ENCODE data around the gene ABR. TPM values are rescaled to one million over a fixed set of nuclear protein-coding genes. Genes with fewer than 3 reads are reported as not detected.

The ABR gene
- total and polyA plus RNA-seq, 3 donors from 2014 or later, result 30.6 to 52.7 (median 42.1) TPM

DNA sequence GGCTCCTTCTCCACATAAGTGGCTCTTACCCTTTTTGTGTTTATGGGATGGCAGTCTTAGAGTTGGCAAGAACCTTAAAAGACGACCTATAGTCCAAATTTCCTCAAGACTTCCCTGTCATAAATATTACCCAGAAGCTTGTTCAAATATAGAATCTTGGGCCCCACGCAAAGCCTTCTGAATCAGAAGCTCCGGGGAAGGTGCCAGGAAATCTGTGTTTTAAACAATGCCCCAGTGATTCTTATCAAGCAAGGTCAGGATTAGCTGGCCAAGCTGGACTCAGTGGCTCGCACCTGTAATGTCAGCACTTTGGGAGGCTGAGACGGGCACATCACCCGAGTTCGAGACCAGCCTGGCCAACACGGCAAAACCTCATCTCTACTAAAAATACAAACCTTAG is 97.2 kb downstream of the ABR start:
- DNase-seq, result no peak
- 87 to 89% methylated on average over 8 of the region's 8 CpGs for WGBS, 2 donors
- intact Hi-C loops (cut with DNase I; ENCODE audit: low total_unique reads), result no loop called here
- Histone ChIP-seq H3K9me3 (no peaks in the 10 kb centered on the region), H3K36me3 (ENCODE audit: low read depth, missing control alignments) (no peaks in the 10 kb centered on the region), H3K4me1 (no peaks in the 10 kb centered on the region), H3K27me3 (no peaks in the 10 kb centered on the region), H3K4me3 (no peak overlapping the region), H3K27ac (no peak overlapping the region)
- TF ChIP-seq, protein P1, sequence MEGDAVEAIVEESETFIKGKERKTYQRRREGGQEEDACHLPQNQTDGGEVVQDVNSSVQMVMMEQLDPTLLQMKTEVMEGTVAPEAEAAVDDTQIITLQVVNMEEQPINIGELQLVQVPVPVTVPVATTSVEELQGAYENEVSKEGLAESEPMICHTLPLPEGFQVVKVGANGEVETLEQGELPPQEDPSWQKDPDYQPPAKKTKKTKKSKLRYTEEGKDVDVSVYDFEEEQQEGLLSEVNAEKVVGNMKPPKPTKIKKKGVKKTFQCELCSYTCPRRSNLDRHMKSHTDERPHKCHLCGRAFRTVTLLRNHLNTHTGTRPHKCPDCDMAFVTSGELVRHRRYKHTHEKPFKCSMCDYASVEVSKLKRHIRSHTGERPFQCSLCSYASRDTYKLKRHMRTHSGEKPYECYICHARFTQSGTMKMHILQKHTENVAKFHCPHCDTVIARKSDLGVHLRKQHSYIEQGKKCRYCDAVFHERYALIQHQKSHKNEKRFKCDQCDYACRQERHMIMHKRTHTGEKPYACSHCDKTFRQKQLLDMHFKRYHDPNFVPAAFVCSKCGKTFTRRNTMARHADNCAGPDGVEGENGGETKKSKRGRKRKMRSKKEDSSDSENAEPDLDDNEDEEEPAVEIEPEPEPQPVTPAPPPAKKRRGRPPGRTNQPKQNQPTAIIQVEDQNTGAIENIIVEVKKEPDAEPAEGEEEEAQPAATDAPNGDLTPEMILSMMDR (IDR thresholded peaks at IDR 0.05), result no peak
- TF ChIP-seq POLR2A (IDR thresholded peaks at IDR 0.05), result no peak

DNA sequence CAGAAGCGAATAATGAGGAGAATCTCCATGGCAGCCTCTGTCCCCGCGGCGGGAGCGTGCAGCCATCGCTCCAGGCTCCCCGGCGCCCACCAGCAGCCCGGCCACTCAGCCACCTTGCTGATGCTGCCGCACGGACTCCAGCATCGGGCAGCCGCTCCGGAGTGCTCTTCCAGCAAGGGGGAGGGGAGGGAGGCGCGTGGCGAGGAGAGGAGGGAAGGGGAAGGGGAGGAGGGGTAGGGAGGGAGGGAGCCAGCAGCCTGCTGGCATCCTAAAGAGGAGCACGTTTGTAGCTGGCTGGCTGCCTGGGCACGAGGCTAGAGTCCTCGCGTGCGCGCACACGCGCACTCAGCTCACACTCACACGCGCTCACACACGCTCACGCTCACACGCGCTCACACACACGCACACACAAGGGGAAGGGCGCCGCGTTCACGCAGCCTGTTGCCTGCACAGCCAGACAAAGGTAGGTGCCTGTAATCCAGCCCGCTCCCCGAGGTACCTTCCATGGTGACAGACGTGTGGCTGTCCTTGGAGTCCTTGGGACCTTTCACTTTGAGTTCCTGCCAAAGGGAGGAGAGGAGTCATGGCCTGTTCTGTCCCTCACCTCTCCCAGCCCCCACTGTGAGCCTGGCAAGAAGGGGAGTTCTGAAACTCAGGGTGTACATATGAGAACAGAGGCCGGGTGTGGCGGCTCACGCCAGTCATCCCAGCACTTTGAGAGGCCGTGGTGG is 100.8 kb downstream of the ABR start:
- intact Hi-C loops (cut with DNase I; ENCODE audit: low total_unique reads), result no loop called here
- Histone ChIP-seq H3K36me3 (ENCODE audit: low read depth, missing control alignments) (no peaks in the 10 kb centered on the region), H3K27ac (no peak overlapping the region), H3K4me3 (no peak overlapping the region), H3K27me3 (no peaks in the 10 kb centered on the region), H3K9me3 (no peaks in the 10 kb centered on the region), H3K4me1 (no peaks in the 10 kb centered on the region)
- DNase-seq, result no peak
- WGBS, 2 donors, result 65 to 78% methylated on average over 14 to 43 of the region's 43 CpGs
- no peak for TF ChIP-seq POLR2A (IDR thresholded peaks at IDR 0.05)
- TF ChIP-seq, protein P1 (IDR thresholded peaks at IDR 0.05), result no peak

DNA sequence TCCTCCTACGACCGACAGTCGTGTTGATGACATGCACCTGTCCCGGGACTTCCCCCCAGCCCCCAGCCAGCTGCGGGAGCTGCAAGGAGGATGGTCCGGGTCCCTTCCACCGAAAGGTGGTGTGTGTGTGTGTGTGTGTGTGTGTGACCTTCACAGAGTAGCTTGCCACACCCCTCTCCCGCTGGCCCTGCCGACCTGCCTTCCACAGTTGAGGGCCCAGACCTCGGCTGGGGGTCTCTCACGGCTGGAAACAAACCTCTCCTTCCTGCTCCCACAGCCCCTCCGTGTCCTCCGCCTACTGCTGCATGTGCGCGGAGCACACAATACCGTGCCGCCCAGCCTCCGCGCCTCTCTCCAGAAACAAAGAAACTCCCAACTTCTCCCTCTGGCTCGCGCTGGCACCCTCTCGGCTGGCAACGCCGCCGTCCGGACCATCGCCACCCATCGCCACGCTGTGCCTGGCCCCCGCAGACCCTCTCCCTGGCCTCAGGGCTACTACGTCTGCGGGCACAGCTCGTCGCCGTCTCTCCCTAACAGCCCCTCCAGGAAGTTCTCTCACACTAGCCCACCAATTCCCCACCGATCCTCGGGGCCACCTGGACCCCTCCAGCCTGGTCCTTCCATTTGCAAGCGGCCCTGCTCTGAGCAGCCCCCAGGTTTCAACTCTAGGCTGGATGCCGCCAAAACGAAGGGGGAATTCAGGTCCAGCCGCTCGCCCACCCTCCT is 101.6 kb downstream of the ABR start:
- H3K27ac ChIP-seq, result no peak overlapping the region
- DNase-seq, result no peak
- intact Hi-C loops (cut with DNase I; ENCODE audit: low total_unique reads), result no loop called here
- no peak overlapping the region for H3K4me3 ChIP-seq
- no peaks in the 10 kb centered on the region for H3K36me3 ChIP-seq (ENCODE audit: low read depth, missing control alignments)
- H3K4me1 ChIP-seq, result no peaks in the 10 kb centered on the region
- TF ChIP-seq POLR2A (IDR thresholded peaks at IDR 0.05), result no peak
- TF ChIP-seq, protein P1 (IDR thresholded peaks at IDR 0.05), result no peak
- WGBS, 2 donors, result 78 to 86% methylated on average over 40 of the region's 42 CpGs
- no peaks in the 10 kb centered on the region for H3K27me3 ChIP-seq
- H3K9me3 ChIP-seq, result no peaks in the 10 kb centered on the region

DNA sequence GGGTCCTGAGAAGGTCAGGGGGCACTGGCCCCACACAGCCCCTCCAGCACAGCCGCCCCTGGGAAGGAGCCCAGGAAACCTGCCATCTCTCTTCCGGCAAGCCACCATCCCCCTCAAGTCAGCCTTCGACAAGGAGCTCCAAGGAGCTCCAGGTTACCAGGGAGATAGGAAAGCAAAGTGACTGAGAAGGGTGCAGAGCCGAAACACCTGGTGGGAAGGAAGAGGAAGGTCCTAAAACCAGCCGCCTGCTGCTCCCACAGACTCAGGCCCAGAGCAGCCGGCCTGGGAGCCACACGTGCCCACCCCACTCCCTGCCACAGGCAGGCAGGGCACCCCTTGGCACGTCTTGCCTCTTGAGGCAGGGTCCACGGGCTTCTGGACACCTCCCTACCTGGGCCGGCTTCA is 102.2 kb downstream of the ABR start:
- intact Hi-C loops (cut with DNase I; ENCODE audit: low total_unique reads), result no loop called here
- Histone ChIP-seq H3K27me3 (no peaks in the 10 kb centered on the region), H3K4me1 (no peaks in the 10 kb centered on the region), H3K4me3 (no peak overlapping the region), H3K27ac (no peak overlapping the region), H3K9me3 (no peaks in the 10 kb centered on the region), H3K36me3 (ENCODE audit: low read depth, missing control alignments) (no peaks in the 10 kb centered on the region)
- TF ChIP-seq, protein P1 (IDR thresholded peaks at IDR 0.05), result no peak
- no peak for TF ChIP-seq POLR2A (IDR thresholded peaks at IDR 0.05)
- DNase-seq, result no peak
- 94 to 95% methylated on average over 10 of the region's 10 CpGs for WGBS, 2 donors
